HG02870 (cell line): ENCODE measurements around the gene NHSL2.
"Not testable (repeated sequence)": the region's sequence is repeated elsewhere in the genome, so short reads cannot be mapped to it uniquely, and the experiment has no call there.

ENCODE experiments used
- ATAC-seq: cut with Tn5 transposase; IDR thresholded peaks from one replicate; pipeline ENCODE4 v1.9.1; 2021; ENCODE audit warnings: mild to moderate bottlenecking, moderate library complexity; ENCODE audit not compliant: unreplicated experiment

The NHSL2 gene

DNA sequence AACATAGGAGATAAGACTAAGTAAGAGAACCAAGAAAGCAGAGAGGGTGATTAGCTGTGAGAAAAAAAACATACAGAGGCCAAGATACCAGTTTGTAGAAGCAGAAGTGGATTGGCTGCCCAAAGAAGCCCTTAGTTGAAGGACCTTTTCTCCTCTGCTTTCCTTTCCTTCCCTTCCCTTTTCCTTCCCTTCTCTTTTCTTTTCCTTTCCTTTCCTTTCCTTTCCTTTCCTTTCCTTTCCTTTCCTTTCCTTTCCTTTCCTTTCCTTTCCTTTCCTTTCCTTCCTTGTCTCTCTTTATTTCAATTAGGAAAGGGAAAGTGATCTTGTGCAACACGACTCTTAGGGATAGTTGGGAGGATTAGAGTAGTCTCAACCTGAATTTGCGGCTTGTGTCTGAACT, 128.2 kb downstream of the NHSL2 start:
- no peak for ATAC-seq

DNA sequence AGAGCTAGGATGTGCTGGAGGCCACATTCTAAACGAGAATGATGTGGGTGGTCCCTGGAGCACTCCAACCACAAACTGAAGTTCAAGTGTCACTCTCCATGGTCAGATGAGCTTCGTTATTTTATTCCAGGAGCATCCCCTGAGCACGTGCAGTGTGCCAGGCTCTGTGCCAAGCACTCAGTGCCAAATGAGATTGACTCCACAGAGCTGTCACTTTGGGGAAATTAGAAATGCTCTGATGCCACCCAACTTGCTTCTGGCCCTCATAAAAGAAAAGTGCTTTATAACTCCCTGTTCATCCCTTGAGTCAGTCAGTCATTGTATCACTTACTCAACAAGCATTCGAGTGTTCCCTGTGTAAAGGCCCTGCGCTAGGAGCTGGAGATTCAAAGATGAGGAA, 129.9 kb downstream of the NHSL2 start:
- ATAC-seq, result no peak

DNA sequence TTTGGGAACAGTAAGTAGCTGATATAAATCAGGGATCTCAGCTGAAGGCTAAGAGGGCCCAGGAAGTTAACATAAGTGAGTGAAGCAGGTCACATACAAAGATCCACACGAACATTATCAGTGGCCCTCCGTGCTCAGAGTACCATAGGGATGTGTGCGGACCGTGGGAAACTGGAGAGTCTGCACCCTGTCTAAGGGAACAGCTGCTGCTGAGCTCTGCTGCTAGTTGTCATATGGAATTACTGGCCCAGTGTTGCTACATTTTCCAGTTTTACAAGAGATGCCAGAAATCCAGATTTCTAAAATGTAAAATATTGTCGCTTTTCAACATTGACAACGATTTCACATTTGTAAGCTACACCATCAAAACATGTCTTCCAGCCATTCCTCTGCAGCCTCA, 130.5 kb downstream of the NHSL2 start:
- ATAC-seq, result no peak

DNA sequence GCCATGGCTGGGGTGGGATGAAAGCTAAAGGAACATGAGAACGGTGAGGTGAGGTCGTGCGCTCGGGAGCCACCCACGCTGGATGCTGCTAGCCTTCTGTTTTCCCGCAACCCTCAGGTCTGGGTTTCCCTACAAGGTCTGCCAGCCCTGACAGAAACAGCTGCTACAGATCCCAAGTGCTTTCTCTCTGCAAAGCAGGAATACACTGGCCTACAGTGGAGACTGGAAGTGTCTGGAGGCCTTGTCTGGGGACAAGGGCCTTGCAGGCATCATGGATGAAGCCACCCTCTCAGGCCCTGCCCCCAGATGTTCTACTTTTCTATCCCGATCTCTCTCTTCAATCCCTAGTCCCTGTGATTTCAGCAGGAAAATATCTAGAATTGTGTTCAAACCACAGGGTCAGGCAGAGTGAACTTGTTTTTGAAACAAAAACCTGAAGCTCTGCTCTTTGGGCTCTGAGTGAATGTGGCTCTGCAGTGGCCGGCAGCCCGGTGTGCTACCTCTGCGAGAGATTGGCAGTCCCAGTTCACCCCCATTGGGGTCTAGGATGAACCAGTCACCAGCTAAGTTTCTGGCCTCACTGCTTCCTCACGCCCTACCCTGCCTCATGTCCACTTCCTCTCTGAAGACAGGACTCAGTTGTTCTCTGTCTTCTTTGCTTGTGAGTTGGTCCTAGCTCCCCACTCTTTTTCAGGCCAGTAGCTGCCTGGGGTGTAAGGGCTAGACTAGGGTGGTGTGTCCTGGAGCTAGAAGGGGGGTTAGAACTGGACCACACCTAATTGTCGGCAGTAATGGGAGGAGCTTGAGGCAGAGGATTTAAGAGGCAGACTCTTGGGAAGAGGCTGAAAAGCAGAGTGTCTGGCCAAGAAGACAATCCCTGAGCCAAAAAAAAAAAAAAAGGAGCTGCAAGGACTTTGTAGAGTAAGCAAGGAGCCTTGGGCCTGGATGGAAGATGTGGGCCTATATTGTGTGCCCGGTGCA, 131.5 kb downstream of the NHSL2 start:
- ATAC-seq, result no peak

DNA sequence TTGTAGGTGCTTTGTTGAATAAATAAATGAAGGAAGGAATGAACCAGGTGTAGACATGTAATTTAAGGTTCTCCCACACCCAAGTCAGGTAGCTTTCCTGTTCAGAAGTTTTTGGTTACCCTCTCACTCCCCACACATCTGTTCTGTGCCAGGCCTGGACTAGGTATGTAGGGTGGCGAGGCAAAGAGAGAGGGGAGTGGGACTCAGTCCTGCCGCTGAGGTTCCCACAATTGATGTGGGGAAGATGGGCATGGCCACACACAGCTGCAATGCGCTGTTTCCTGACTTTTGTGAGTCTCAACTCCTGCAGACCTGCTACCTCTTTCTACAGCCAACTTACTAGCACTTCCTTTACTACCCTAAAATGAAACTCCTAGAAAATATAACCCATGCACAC, 132.2 kb downstream of the NHSL2 start:
- no peak for ATAC-seq

DNA sequence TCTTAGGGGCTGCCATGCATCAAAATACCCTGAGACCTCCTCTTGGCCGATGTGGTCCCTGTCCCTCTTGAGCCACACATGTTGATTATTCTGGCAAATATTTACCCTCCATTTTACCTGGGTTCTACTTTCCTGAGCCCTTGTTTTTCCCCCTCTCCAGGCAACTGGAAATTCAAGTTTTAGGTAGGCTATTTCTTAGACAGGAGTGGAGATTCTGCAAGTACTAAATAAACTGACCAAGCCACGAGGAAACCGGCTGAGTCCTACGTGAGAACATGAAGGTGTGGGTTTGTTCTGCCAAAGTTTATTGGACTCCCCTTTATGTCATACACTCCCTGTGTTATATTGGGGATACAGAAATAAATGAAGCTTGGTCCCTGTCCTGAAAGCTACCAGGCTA, 133.0 kb downstream of the NHSL2 start:
- ATAC-seq, result no peak

DNA sequence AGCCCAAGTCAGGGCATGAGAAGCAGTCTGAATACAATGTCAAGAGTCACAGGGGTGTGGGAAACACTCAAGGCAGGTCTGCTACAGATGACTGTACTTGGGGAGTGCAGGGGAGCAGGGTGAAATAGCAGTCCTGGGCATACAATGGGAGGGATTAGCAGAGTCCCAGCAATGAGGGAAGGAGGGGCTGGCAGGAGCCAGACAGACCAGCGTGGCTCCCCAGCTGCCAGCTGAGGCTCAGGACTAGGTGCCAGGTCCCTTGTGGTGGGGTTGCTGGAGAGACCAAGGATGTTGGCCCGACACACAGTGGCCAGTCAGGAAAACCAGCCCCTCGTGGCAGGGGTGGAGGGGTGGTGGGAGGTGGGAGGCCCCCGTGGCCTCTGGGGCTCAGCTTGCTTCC, 134.5 kb downstream of the NHSL2 start:
- no peak for ATAC-seq

DNA sequence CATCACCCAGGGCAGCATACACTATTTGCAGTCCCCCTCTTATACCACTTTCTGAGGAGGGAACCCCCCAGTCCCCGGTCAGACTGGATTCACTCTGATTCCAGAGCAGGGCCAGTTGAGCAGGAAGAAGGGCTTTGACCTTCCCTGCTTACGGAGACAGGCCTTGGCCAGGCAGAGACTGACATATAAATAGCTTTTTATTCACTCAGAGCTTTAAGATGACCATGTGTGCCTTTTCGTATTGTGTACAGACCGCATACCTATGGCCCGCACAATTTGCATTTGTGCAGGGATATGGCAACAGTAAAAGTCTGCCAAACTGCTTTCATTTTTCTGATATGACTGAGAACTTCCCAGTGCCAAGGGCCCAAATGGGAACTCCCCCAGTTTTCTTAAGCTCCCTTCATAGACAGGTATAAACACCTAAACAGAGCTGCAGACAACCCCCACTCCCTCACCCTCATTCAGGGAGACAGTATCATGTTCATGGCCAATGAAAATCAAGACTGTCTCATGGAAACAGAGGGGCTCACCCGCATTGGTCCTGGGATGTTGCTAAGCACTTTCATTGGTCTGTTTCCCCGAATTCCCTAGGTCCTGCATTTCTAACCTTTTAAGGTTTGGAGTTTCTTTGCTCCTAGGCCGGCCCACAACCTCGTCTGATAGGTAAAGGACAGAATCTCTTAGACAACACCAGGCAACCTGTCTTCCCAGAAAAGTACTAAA, 135.1 kb downstream of the NHSL2 start:
- ATAC-seq, result no peak

DNA sequence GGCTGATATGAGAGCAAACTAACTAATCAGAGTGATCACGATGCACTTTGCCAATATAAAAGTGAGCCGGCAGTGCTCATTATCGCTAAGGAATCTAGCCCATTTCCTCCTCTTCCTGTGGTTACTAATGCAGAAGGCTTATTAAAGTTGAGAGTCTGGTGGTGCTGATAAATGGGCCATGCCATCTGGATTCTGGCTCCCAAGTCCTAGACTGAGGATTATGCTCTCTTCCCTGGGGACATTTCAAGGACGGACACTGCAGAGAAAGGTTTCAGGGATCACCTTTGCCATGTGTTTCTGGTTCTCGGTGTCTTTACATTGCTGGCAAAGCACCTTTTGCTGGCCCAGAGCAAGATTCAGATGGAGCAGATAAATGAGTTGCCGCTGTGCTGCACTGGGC, 135.8 kb downstream of the NHSL2 start:
- no peak for ATAC-seq

DNA sequence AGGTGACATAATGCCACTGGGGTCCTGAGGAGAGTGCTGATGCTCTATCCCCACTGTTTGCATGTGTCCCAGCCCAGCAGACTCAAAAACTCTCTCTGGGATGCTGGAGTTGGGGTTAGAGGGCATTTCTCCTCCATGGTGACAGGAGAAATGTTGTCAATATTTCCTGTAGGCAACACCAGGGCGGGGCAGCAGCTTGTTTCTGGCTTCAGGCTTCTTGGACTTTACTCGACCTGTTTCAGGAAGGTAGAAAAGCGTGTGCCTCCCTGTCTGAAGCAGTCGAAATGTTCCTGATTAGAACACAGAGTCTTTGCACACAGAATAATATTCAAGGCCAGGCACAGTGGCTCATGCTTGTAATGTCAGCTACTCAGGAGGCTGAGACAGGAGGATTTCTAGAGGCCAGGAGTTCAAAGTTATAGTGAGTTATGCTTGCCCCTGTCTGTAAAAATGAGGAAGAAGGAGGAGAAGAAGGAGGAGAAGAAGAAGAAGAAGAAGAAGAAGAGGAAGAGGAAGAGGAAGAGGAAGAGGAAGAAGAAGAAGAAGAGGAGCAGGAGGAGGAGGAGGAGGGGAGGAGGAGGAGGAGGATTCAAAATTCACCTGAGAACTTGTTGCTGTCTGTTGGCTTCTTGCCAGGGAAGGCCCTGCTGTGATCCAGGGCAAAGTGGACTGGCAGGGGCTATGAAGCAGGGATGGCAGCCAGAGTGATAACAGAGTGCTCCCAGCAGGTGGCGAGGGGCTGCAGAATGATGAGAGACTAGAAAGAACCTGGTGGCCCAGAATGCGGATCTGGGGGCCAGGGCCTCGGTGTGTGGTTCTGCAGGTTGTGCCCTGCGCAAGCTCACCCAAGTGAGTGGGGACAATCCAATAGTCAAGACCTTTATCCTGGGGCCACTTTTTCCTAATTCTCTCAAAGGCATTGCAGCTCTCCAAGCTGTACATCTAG, 138.1 kb downstream of the NHSL2 start:
- ATAC-seq, result no peak

DNA sequence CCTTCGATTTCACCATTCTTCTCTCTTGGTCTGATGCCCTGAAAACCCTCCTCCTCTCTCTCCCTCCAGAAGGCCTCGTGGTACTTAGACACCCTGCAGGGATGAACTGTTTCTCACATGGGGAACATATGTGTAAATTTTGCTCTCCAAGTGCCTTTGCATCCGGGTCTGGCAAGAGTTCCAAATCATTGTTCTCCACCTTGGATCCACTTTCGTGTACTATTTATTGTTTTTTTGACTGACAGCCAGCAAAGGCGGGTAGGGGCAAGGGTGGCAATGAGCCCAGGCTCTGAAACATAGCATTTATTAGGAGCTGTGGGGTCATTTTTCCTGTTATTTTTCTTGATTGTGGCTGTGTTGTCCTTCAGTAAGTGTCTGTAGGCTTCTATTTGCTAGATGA, 139.4 kb downstream of the NHSL2 start:
- ATAC-seq, result no peak

DNA sequence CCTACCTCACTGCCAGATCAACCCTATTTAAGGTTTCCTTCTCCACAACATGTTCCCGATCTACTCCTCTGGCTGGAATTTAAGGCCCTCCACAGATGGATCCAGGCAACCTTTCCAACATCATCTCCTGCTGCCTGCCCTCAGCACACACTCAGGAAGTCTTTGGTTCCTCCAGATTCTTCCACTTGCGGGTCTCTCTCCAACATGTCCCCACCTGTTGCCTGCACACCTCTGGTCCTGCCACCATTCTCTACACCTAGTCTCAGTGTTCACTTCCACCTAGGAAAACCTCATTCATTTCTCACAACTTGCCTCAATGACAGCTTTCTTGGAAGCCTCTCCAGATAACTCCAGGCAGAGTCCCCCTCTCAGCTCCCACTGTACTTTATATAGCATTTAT, 140.9 kb downstream of the NHSL2 start:
- no peak for ATAC-seq

DNA sequence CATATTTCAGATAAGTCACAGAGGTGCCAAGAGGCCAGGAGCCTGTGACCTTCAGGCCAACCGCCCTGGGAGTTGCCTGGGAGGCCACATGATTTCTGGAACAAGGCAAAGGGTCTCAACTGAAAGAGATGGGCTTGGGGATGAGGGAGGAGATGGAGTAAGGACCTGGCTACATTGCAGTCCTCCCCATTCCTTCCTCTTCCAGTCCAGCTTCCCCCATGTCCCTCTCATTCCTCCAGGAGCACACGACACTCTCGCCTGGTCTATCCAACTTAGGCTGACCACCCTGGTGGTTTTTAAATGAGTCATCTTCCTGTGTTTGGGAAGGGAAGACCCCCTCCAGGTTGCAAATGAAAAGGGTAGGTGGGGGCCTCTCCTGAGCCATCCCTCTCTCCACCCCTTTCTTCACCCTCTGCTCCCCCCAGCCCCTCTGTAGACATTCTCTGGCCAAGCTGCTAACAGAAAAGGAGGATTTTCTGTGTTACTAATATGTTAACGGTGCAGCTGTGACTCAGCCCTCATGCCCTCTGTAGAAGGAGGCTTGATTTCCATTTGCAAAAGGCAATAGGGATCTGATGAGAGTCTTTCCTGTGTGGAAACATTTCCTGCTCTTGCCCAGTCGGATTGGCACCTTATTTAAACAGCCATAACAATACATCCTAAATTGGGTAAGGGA, 141.9 kb downstream of the NHSL2 start:
- no peak for ATAC-seq

DNA sequence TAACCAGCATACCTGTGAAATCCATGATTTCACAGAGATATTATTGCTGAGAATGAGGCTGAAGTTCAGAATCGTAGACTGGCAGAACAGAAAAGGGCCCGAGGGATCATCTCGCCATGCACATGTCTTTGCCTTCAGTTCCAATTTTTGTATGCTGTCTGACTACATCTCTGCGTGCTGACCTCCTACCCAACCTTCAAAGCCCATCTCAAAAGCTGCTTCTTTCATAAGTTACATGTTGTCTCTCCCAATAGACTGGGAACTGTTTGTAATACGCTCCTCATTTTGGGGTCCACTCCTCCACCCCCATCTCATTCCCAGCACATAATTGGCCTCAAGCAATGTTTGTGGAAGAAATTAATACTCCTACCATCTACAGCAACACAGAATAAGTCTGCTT, 142.9 kb downstream of the NHSL2 start:
- no peak for ATAC-seq

DNA sequence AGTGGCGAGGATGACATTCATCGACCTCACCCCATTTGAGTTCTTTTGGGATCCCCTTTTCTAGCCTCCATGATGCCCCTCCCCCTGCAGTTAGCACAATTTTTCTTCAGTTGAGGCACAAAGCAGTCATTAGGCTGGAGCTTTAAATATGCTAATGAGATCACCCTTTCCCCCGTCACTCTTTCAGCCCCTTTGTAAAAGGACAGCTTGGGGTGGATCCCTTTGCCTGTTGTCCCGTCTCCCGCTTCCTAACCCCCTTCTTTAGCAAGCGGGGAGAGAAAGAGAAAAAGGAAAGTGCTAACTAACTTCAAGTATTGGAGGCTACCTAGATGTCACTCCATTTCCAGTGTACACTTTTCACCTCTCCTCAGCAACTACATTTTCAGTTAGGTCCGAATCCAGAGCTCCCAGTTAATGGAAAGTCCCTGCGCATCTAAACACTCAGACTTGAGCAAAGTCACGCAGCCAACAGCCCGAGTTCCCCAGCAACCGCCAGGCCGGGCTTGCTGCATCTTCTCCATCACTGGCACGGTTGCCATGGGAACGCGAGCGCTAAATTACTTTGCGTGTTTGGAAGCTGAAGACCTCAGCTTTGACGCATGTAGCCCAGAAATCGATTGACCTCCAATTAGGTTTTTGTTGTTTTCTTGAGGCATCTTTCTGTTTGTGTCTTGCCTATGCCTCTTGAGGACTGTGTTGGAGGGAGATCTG, 144.3 kb downstream of the NHSL2 start:
- ATAC-seq, result no peak

DNA sequence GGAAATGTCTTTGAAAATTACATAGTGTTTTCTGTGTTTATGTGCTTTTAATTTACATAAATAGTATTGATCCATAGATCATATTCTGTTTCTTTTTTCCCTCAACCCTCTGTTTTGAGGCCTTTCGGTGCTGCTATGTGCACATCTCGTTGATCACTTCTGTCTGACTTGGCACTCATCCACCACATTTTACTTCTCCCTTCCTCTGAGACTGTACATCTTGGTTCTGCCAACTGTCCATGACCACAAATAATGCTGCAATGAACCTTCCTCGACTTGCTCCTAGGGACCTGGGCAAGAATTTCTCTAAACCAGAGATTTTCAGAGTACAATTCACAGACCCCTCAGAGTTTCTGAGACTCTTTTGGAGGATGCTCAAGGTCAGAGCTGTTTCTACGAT, 146.7 kb downstream of the NHSL2 start:
- no peak for ATAC-seq

DNA sequence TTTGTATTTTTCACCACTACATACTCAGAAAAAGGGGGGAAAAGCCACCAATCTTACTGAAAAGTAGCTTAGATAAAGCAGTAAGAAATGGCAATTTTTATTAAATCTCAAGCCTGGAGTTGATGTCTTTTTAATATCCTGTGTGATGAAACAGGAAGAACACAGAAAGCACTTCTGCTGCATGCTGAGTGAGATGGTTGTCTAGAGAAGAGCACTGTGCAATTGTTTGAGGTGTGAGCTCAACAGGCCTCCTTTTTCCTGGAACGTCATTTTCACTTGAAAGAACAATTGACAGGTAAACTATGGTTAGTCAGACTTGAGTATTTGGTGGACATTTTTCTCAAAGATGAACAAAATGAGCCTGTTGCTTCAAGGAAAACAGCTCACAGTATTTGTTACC, 147.2 kb downstream of the NHSL2 start:
- no peak for ATAC-seq

DNA sequence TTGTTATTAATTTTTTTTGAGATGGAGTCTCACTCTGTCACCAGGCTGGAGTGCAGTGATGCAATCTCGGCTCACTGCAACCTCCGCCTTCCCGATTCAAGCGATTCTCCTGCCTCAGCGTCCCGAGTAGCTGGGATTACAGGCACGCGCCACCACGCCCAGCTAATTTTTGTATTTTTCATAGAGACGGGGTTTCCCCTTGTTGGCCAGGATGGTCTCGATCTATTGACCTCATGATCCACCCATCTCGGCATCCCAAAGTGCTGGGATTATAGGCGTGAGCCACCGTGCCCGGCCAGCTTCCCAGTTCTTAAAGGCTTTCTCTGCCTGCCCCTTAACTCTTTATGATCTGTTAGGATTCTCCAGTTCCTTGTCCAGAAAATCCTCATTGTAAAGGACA, 147.7 kb downstream of the NHSL2 start:
- ATAC-seq, result not testable (repeated sequence)

DNA sequence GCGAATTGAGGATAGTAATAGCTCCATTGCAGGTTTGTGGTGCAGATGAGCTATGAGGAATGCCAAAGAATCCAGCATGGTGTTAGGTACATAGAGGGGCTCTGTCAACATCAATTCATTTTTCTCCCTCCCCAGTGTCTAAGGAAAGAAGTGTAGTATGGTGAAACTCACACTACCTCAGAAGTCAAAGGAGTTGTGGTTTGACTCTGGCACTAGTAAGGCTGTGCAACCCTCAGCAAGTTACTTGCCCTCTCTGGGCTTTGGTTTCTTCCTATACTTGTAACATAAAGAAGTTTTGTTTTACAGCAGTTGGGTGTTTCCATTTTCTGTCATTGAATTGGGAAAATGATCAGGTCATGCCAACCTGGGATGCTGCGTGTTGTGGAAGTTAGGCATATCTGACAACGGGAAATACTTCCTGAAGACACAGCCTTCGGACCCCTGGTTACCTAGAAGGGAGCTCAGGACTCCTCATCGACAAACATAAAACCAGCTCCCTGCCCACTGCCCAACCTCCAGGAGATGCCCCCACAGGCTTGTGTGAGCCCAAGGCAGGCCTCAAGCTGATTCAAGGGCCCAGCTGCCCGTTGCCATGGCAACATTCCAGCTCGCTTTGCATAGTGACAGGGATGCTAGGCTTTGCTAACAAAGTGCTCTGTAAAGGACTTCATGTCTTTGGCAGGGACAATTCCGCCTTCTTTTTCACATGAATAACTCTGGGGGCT, 149.7 kb downstream of the NHSL2 start:
- no peak for ATAC-seq
